Panc1 (cell line): ENCODE measurements around the gene NRG2. TPM values are rescaled to one million over a fixed set of nuclear protein-coding genes. Genes with fewer than 3 reads are reported as not detected.

Experiments
- ATAC-seq: fragments of 200-7000 bp; cut with Tn5 transposase; 2 replicates; pipeline ENCODE4 v1.9.1; 2020; ENCODE audit warnings: mild to moderate bottlenecking, moderate library complexity
- BruUV-seq: library from RNA; stranded (reverse); fragments of 400-500 nt; replicated peaks from 2 replicates; lab custom pipeline; 2021; lab: Mats Ljungman, UMichigan
- CTCF ChIA-PET: fragments of 300-600 bp; sonication (Branson Sonifier 250); formaldehyde crosslinking; loops from one replicate; lab custom pipeline; 2022; ENCODE audit warnings: antibody characterized with exemption; lab: Charles Lee
- POLR2A ChIA-PET: fragments of 300-600 bp; sonication (Branson Sonifier 250); formaldehyde crosslinking; loops from one replicate; lab custom pipeline; 2022; ENCODE audit warnings: antibody characterized with exemption; lab: Charles Lee
- DNase-seq: peaks from one replicate; pipeline ENCODE4 v3.0.0-alpha.2; 2010; ENCODE audit warnings: low read depth, low spot score
- H3K27ac ChIP-seq: 2 replicates; pipeline ENCODE4 v1.5.1; 2011; ENCODE audit warnings: mild to moderate bottlenecking, low read length, inconsistent platforms
- H3K27me3 ChIP-seq: fragments of 200-500 bp; sonication (Bioruptor generic); 2 replicates; pipeline ENCODE4 v1.6.0; 2014; ENCODE audit warnings: low read length, inconsistent platforms; ENCODE audit not compliant: control insufficient read depth, insufficient read depth
- H3K36me3 ChIP-seq: fragments of 200-500 bp; sonication (Bioruptor generic); 2 replicates; pipeline ENCODE4 v1.5.1; 2014; ENCODE audit warnings: inconsistent platforms, mild to moderate bottlenecking, low read length, moderate library complexity; ENCODE audit not compliant: control insufficient read depth, insufficient read depth
- H3K4me1 ChIP-seq: 2 replicates; pipeline ENCODE4 v1.5.1; 2011; ENCODE audit warnings: inconsistent platforms, mild to moderate bottlenecking, low read length, moderate library complexity; ENCODE audit not compliant: control insufficient read depth, insufficient read depth
- H3K4me3 ChIP-seq, 2 experiments: 2 replicates each; pipeline ENCODE4 v1.5.1; 2011 to 2012; ENCODE audit warnings: low read depth in 2 of 2, low read length in 2 of 2, mild to moderate bottlenecking in 2 of 2, inconsistent platforms in 1 of 2, moderate library complexity in 1 of 2
- H3K9me3 ChIP-seq: fragments of 200-500 bp; sonication (Bioruptor generic); 2 replicates; pipeline ENCODE4 v1.5.1; 2014; ENCODE audit warnings: low read depth, mild to moderate bottlenecking, inconsistent platforms, low read length, moderate library complexity; ENCODE audit not compliant: control insufficient read depth, insufficient read depth
- POLR2AphosphoS5 ChIP-seq: IDR thresholded peaks from 2 replicates; pipeline ENCODE4 v1.6.1; 2012; ENCODE audit warnings: mild to moderate bottlenecking, low read depth, low read length, moderate library complexity
- SIN3A ChIP-seq: IDR thresholded peaks from 2 replicates; pipeline ENCODE4 v1.6.1; 2012; ENCODE audit warnings: low read depth, mild to moderate bottlenecking, low read length, moderate library complexity, borderline replicate concordance; ENCODE audit not compliant: insufficient read depth
- TCF7L2 ChIP-seq: IDR thresholded peaks from 2 replicates; pipeline ENCODE4 v1.6.1; 2011; ENCODE audit warnings: mild to moderate bottlenecking, low read depth, low read length, inconsistent platforms
- in situ Hi-C: cut with HindIII; loops from 2 replicates; pipeline ENCODE4 v1.10.0; 2016; ENCODE audit warnings: low sequenced_read_pairs, low pct_unique_long_range_greater_than_20kb
- intact Hi-C: fragments of 100-400 bp; cut with micrococcal nuclease; formaldehyde crosslinking; loops from one replicate; pipeline ENCODE4 v1.10.0; 2022; ENCODE audit not compliant: unreplicated experiment
- total RNA-seq: library from RNA; stranded (reverse); gene quantifications from one replicate; pipeline ENCODE4 v1.2.1, GENCODE V29; 2021; ENCODE audit not compliant: unreplicated experiment
- TF ChIP-seq, protein P1 (sequence below), 2 experiments: IDR thresholded peaks; 2 replicates each; pipeline ENCODE4 v1.6.1; 2011 to 2012; ENCODE audit warnings: low read depth in 2 of 2, control low read depth in 1 of 2, low read length in 1 of 2, mild to moderate bottlenecking in 1 of 2, moderate library complexity in 1 of 2; ENCODE audit not compliant: insufficient read depth in 1 of 2
- TF ChIP-seq, protein P2 (sequence below): fragments of 450-650 bp; IDR thresholded peaks from 2 replicates; pipeline ENCODE4 v1.5.1; 2017; ENCODE audit warnings: mild to moderate bottlenecking

The NRG2 gene
- total RNA-seq, 1 experiment from 2014 or later: 20.2 TPM

DNA sequence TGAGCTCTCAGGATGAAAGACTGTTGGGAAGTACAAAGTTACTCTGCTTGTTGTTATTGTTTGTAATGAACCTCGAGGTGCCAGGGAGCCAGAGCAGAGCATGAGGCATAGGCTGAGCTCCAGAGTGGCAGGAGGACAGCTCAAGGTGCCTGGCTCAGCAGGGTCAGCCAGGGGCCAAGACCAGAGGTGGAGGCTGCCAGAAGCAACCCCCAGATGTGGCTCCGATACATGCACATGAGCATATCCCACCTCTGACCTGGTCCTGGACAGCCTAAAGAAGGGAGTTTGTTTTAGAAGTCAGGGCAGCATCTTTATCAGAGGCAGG lies 141.9 kb downstream of the NRG2 start:
- intact Hi-C loops: no loop called here
- ChIA-PET POLR2A (no interaction called here), CTCF (interaction anchor here (0.7 kb wide), 1 partner anchor 8 kb away, joined by 4 read pairs; no protein-coding TSS in a partner anchor)
- H3K27ac ChIP-seq: no peak overlapping the region
- H3K27me3 ChIP-seq: no peaks in the 10 kb centered on the region
- peaks cover 10% of the 10 kb centered on the region for H3K4me1 ChIP-seq
- H3K36me3 ChIP-seq: no peaks in the 10 kb centered on the region
- in situ Hi-C loops: no loop called here
- ATAC-seq (no peak), DNase-seq (no peak)
- H3K9me3 ChIP-seq: no peaks in the 10 kb centered on the region
- no peak overlapping the region for H3K4me3 ChIP-seq
- no TSS peak for BruUV-seq
- TF ChIP-seq, protein P1, sequence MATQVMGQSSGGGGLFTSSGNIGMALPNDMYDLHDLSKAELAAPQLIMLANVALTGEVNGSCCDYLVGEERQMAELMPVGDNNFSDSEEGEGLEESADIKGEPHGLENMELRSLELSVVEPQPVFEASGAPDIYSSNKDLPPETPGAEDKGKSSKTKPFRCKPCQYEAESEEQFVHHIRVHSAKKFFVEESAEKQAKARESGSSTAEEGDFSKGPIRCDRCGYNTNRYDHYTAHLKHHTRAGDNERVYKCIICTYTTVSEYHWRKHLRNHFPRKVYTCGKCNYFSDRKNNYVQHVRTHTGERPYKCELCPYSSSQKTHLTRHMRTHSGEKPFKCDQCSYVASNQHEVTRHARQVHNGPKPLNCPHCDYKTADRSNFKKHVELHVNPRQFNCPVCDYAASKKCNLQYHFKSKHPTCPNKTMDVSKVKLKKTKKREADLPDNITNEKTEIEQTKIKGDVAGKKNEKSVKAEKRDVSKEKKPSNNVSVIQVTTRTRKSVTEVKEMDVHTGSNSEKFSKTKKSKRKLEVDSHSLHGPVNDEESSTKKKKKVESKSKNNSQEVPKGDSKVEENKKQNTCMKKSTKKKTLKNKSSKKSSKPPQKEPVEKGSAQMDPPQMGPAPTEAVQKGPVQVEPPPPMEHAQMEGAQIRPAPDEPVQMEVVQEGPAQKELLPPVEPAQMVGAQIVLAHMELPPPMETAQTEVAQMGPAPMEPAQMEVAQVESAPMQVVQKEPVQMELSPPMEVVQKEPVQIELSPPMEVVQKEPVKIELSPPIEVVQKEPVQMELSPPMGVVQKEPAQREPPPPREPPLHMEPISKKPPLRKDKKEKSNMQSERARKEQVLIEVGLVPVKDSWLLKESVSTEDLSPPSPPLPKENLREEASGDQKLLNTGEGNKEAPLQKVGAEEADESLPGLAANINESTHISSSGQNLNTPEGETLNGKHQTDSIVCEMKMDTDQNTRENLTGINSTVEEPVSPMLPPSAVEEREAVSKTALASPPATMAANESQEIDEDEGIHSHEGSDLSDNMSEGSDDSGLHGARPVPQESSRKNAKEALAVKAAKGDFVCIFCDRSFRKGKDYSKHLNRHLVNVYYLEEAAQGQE (IDR thresholded peaks at IDR 0.05; ENCODE audit: insufficient read depth in 1 of 2, low read depth in 2 of 2, low read length in 1 of 2): no peak
- no peak for TF ChIP-seq SIN3A
- TF ChIP-seq POLR2AphosphoS5: no peak
- no peak for TF ChIP-seq TCF7L2
- TF ChIP-seq, protein P2, sequence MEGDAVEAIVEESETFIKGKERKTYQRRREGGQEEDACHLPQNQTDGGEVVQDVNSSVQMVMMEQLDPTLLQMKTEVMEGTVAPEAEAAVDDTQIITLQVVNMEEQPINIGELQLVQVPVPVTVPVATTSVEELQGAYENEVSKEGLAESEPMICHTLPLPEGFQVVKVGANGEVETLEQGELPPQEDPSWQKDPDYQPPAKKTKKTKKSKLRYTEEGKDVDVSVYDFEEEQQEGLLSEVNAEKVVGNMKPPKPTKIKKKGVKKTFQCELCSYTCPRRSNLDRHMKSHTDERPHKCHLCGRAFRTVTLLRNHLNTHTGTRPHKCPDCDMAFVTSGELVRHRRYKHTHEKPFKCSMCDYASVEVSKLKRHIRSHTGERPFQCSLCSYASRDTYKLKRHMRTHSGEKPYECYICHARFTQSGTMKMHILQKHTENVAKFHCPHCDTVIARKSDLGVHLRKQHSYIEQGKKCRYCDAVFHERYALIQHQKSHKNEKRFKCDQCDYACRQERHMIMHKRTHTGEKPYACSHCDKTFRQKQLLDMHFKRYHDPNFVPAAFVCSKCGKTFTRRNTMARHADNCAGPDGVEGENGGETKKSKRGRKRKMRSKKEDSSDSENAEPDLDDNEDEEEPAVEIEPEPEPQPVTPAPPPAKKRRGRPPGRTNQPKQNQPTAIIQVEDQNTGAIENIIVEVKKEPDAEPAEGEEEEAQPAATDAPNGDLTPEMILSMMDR: no peak

DNA sequence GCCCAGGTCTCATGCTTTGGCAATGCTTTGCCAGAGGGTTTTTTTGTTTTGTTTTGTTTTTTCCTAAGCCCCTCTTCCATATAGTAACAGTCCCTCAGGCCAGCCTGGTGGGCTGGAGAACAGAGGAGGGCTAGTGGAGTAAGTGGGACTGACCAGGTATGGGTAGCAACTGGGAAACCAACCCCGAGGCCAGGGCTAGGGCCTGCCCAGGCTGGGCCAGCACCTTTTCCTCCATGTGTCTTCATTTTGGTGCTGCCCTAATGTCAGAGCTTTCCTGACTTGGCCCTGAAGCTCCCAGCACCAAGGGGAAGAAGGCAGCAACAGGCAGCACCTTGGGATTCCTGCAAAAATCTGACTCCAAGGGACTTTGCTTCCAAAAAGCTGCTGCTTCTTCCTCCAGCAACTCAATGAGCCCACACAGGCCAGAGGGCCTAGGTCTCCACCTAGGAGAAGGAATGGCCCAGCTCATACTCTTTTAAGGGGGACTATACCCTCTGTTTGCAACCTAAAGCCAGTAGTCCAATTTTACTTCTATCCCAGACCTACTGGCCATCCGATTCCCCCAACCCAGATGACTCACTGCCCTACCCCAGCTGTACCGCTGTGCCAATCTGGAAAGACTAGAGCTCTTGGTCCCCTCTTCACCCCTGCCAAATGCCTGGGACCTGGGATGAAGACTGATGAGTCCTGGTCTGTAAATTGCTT lies 142.4 kb downstream of the NRG2 start:
- TF ChIP-seq TCF7L2: no peak
- TF ChIP-seq, protein P2: no peak
- no peak for TF ChIP-seq POLR2AphosphoS5
- TF ChIP-seq, protein P1 (IDR thresholded peaks at IDR 0.05; ENCODE audit: insufficient read depth in 1 of 2, low read depth in 2 of 2, low read length in 1 of 2): no peak
- no peak for TF ChIP-seq SIN3A
- Histone ChIP-seq H3K27ac (no peak overlapping the region), H3K9me3 (no peaks in the 10 kb centered on the region), H3K27me3 (no peaks in the 10 kb centered on the region), H3K4me3 (no peak overlapping the region), H3K36me3 (no peaks in the 10 kb centered on the region), H3K4me1 (peaks cover 10% of the 10 kb centered on the region)
- ATAC-seq (no peak), DNase-seq (no peak)
- no TSS peak for BruUV-seq
- in situ Hi-C loops (no loop called here), intact Hi-C loops (no loop called here)
- ChIA-PET CTCF (interaction anchor here (0.7 kb wide), 1 partner anchor 69 kb away, joined by 4 read pairs; no protein-coding TSS in a partner anchor), POLR2A (no interaction called here)
